T follicular helper cell (primary cell): ENCODE data around the gene CDC42EP3.

Experiments
- DNase-seq: peaks from one replicate; pipeline ENCODE4 v3.0.0-alpha.2; 2020; ENCODE audit warnings: low read depth

The CDC42EP3 gene

GRCh38 chr2:37656512-37657423, 14.7 kb downstream of the CDC42EP3 start:
- DNase-seq, result peak; percentile 7

DNA sequence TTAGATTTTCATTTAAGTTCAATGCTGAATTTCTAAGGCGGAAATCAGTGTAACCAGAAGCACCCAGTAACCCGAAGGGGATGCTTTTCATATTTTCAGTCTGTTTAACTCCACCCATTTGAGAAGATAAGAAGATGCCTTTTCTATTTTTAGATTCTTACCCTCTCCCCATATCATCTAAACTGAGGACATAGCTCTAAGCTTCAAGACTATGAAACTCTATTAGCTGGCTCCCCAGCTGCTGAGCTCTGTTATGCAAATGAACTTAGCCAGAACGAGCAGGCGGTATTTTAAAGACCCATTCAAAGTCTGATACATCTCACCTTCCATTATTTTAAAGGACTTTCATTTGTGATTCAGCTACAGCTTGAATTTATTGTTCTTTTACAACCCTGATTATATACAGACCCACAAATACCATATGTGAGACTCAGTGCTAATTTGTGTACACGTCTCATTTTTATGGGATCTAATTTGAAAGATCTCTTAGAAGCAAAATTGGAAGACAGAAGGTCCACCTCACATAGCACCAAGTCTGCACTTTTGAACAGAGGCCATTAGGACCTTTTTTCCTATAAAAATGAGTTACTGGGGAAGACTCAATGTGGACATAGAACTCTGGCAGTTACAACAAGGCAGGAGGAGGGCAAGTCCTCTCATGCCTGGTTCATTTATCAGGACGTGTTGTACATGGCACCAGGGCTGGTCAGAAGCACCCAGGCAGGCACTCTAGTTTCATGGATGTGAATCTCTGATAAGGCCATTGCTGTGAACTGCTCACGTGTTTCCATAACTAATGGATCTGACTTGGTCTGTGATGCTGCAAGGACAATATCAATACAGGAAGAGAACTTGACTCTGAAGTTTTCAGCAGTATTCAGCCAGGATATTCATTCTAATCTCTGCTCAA, 16.3 kb downstream of the CDC42EP3 start:
- DNase-seq, result no peak

DNA sequence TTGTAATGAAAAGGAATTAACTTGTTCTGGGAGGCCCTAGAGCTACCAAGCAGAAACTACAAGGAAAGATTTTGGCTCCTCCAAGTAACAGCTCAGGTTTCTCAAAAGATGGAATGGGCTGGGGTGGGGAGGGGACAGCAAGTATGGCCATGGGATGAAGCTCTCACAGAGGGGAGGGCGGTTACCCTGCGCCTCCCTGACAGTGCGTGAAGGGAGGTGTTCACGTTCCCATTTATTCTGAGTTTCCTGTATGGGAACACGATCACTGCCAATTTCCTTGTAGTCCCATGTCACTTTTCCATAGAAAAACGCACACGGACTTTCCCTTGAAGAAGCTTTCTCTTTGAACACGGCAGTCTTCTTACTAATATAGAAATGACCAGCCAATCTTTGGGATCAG, 17.0 kb downstream of the CDC42EP3 start:
- no peak for DNase-seq

- no peak for DNase-seq
These were observed 17.6 kb downstream of the CDC42EP3 start for GRCh38 chr2:37653805-37654378.

GRCh38 chr2:37653093-37653492, 18.3 kb downstream of the CDC42EP3 start:
- no peak for DNase-seq

- no peak for DNase-seq
These were observed 19.2 kb downstream of the CDC42EP3 start for GRCh38 chr2:37652199-37652640.

DNA sequence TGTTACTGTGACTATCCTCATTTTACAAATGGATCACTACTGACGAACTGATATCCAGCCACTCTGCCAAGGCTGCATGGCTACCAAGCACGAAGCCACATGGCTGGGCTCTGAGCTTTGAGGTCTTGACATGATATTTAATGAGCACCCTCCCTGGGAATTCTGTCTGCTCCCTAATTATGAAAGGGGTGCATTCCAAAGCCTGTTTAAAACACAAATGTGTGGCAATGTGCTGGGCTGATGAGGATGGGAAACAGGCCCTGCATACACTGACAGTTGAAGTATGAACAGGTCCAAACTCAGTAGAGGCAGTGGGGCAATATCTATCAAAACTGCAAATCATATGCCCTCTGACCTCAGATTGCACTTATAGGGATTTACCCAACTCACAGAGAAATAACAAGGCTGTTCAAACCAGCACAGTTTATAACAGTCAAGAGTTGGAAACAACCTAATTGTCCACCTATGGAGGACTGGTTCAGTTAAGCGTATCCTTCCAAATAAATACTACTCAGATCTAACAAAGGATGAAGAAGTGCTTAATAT, 20.8 kb downstream of the CDC42EP3 start:
- DNase-seq, result no peak

DNA sequence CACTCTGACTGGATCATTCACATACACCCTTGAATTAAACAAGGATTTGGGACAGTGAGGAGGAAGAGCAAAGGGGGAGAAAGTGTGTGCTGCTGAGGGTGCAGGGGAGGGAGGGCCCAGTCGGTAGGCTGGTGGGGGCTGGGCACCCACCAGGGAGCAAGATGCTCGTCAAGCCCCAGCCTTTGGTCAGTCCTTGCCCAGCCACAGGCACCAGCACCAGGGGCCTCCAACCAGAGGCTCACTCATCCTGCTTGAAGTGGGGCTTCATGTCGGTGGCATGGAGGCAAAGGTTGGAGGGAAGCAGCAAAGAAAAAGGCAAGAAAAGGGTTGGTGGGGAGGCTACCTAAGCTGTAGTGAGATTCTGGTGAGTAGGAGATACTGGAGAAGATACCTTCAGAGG, 21.9 kb downstream of the CDC42EP3 start:
- no peak for DNase-seq

GRCh38 chr2:37648331-37649011, 23.0 kb downstream of the CDC42EP3 start:
- no peak for DNase-seq

DNA sequence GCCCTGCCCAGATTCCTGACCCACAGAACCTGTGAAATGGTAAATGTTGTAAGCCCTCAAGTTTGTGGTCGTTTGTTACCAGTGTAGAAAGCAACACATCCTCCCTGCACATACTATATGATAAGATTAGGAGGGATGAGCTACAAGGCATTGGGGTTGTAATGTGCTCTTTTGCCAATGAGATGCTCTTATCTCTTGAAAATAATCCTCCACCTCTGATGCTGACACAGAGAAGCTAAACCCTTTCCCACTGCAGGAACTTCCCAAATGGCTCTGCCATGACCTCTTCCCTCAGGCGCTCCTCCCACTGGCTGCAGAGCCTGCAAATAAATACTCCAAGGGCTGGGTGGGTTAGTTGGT, 23.5 kb downstream of the CDC42EP3 start:
- DNase-seq, result no peak

DNA sequence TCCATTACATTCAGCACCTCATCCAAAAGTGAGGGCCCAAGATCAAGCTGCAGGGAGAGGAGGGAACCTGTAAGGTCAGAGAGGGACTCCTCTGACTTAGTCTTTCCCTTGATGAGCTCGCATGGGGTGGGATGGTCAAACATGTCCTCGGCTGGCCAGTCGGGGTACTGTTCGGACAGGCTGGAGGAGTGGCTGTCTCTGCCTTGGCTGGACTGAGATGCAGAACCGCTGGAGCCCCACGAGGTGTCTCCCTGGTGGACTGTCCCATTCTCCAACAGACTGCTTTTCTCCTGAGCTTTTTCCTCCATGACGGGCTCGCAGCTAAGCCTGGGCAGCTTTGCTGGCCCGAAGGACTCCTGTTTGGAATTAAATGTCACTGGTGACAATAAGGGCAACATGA, 25.6 kb downstream of the CDC42EP3 start:
- DNase-seq, result no peak

DNA sequence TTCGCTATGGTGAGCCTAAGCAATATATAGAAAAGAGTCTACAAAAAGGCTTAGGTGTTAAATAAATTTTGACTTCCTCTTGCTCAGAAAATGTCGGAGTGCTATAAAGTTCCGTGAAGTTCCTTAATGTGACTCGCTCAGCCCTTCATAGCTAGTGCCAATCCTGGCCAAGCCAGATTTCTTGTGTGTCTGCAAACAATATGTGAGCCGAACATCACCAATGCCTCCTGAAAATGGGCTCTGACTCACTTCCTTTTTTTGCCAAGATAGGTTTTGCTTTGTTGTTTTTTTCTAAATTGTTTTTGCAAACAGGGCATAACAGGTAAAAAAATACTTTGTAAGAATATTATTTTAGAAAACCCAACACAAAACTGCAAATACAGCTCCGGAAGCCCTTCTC, 26.1 kb downstream of the CDC42EP3 start:
- peak; percentile 9 for DNase-seq

DNA sequence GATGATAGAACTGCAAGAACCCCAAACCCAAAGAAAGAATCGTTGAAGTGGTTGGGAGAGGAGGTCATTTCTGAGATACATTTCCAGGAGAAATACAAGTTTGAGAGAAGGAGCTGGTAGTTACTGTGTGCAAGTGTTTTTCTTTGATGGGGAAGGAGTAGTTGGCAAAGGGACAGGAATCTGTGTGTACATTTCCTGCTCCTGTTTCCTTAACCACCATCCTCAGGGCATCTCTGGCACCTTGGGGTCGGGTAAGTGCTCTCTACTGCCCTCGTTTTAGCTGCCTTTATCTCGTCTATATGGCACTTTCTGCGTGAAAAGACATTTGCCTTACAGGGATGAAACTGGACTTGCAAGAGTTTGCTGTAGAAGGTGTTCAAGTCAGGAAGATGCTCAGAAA, 27.3 kb downstream of the CDC42EP3 start:
- no peak for DNase-seq

DNA sequence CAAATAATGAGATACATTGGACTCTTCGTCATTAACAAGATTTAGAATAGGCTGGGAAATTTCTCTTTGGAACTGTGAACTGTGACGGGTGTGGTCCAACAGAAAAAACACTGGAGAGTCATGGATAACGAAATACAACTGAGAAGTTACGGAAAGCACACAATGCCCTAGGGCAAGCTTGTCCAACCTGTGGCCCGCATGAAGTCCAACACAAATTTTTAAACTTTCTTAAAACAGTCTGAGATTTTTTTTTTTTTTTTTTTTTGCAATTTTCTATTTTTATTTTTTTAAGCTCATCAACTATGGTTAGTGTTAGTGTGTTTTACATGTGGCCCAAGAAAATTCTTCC, 27.7 kb downstream of the CDC42EP3 start:
- DNase-seq, result no peak

GRCh38 chr2:37642907-37643729, 28.3 kb downstream of the CDC42EP3 start:
- no peak for DNase-seq

GRCh38 chr2:37641582-37642171, 29.8 kb downstream of the CDC42EP3 start:
- no peak for DNase-seq

- DNase-seq, result no peak
These were observed 31.8 kb downstream of the CDC42EP3 start for GRCh38 chr2:37639631-37640030.

DNA sequence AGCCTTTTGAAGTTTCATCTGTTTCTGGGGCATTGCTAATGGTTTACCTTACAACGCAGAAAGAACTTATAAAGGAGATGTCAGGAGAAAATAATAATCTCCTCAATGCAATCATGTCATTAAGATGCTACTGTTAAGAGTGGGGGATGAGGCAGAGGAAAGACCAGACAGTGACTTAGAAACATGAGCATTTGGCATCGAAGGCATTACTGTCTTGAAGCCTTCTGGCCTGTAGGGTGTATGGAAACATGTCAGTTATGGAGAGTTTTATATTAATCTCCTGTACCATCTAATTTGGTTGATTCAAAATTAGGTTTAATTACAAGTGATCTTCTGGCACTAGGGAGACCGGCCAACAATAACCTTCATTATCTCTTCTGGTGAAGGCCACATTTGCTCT, 32.5 kb downstream of the CDC42EP3 start:
- DNase-seq, result no peak

GRCh38 chr2:37637985-37638384, 33.5 kb downstream of the CDC42EP3 start:
- no peak for DNase-seq

- DNase-seq, result no peak
These were observed 34.1 kb downstream of the CDC42EP3 start for GRCh38 chr2:37637190-37637860.
